Right hindlimb (tissue), 1 donor: ENCODE data around the gene CSN3.

Experiments
- DNase-seq: peaks from one replicate; pipeline ENCODE4 v3.0.0-alpha.2; 2018

CSN3 gene

DNA sequence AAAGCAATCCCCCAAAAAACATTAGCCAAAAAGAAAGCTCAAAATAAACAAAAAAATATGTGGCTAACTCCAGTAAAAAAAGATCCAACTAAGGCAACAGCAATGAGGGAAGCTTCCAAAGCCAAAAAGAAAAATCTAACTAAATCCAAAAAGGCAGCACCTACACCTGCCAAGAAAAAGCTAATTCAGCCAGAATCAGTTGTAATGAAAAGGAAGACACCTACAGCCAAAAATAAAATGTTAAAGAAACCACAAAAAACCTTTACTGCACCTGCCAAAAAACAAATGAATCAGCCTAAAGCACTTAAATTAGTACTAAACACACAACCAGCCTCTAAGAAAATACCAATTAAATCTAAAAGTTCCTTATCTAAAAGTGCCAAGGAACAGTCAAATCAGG lies 55.2 kb downstream of the CSN3 start:
- DNase-seq, result no peak

DNA sequence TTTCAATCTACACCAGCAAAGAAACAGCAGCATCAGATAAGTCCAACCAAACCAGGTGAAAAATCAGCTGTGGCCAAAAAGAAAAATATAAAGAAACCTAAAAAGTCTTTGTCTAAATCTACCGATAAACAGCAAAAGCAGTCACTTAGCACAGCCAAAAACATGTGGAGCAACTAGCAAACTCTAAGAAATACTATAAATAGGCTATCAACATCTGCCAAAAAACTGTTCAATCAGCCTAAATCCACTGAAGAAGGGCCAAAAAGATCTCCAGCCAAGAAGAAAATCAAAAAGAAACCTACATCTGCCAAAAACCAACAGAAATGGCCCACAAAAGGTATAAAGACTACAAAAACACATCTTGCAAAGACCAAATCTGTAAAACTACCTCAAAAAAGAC lies 55.7 kb downstream of the CSN3 start:
- DNase-seq, result no peak

DNA sequence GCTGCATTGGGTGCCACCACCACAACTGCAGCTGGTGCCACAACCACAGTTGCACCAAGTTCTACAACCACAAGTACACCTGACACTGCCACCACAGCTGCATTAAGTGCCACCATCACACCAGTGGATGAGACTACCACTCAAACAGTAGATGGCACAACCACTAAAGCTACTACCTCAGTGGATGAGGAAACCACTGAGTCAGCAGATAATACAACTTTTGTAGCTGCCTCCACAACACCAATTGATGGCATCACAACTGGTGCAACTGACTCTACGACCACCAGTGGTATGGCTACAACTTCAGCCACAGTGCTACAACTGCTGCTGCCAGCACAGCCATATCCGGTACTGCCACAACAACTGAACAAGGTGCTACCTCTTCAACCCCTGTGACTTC lies 57.2 kb downstream of the CSN3 start:
- DNase-seq, result no peak

GRCh38 chr4:70300215-70300614 lies 57.8 kb downstream of the CSN3 start:
- DNase-seq, result no peak
